Small intestine (tissue), 7 donors: ENCODE results near the gene TCP11. TPM values are rescaled to one million over a fixed set of nuclear protein-coding genes. Genes with fewer than 3 reads are reported as not detected.

Source experiments
- DNase-seq, 2 donors: peaks; one replicate each; pipeline versions ENCODE4 v3.0.0 to v3.0.0-alpha.2; 2013
- FAIRE-seq: peaks from 2 replicates; lab custom pipeline; 2012; peaks lifted over from hg19 to GRCh38; lab: Jason Lieb, UNC
- H3K27ac ChIP-seq, 3 donors: one replicate each; pipeline ENCODE4 v1.5.1; 2013; ENCODE audit warnings: low read length in 2 of 3, mild to moderate bottlenecking in 2 of 3, control low read depth in 1 of 3, inconsistent platforms in 1 of 3, low read depth in 1 of 3, moderate library complexity in 1 of 3
- H3K27me3 ChIP-seq, 3 donors: one replicate each; pipeline ENCODE4 v1.6.1; 2013; ENCODE audit warnings: low read length in 3 of 3, inconsistent platforms in 1 of 3; ENCODE audit not compliant: control insufficient read depth in 3 of 3, insufficient read depth in 3 of 3
- H3K36me3 ChIP-seq, 3 donors: one replicate each; pipeline ENCODE4 v1.6.1; 2013; ENCODE audit warnings: low read length in 3 of 3, inconsistent platforms in 1 of 3, low read depth in 1 of 3, mild to moderate bottlenecking in 1 of 3, moderate library complexity in 1 of 3; ENCODE audit not compliant: control insufficient read depth in 3 of 3, insufficient read depth in 2 of 3
- H3K4me1 ChIP-seq, 3 donors: one replicate each; pipeline ENCODE4 v1.6.1; 2013; ENCODE audit warnings: low read length in 2 of 3, inconsistent platforms in 1 of 3, low read depth in 1 of 3, mild to moderate bottlenecking in 1 of 3, moderate library complexity in 1 of 3; ENCODE audit not compliant: control insufficient read depth in 3 of 3, insufficient read depth in 2 of 3
- H3K4me3 ChIP-seq, 3 donors: one replicate each; pipeline ENCODE4 v1.5.1; 2013; ENCODE audit warnings: low read length in 3 of 3, control low read depth in 1 of 3, inconsistent platforms in 1 of 3, low read depth in 1 of 3, mild to moderate bottlenecking in 1 of 3, moderate library complexity in 1 of 3
- H3K9me3 ChIP-seq, 2 donors: one replicate each; pipeline ENCODE4 v1.6.1; 2013; ENCODE audit warnings: low read depth in 1 of 2, low read length in 1 of 2; ENCODE audit not compliant: control insufficient read depth in 2 of 2, insufficient read depth in 1 of 2
- WGBS, 3 donors: extraction: QIAGEN DNeasy Blood & Tissue Kit; methylation state at CpG; one replicate each; pipeline ENCODE4 v1.1.7; 2013; 5-methylcytosine and 5-hydroxymethylcytosine counted together
- polyA plus RNA-seq, 4 donors: library from polyadenylated mRNA; stranded (reverse) in 3 of 4; unstranded in 1 of 4; fragments of 200-250 nt in 3 of 4; fragments of 120-200 nt in 1 of 4; gene quantifications; one replicate each; pipeline versions ENCODE4 v1.2.1 to v1.2.3, GENCODE V29; 2013
- donor health status: healthy with polysubstance abuse.
- donor health status: control.
- donor health status: control.
- donor health status: Bipolar disorder and iron deficiency.
- donor health status: healthy.

The TCP11 gene
- polyA plus RNA-seq, 4 donors = 0.03 TPM; not detected in 3

GRCh38 chr6:35078226-35078850, 62.8 kb downstream of the TCP11 start:
- no peak for DNase-seq
- H3K9me3 ChIP-seq = no peaks in the 10 kb centered on the region
- H3K4me3 ChIP-seq = no peak overlapping the region
- WGBS, 3 donors = 93 to 96% (median 95%) methylated on average over 18 to 20 of the region's 20 CpGs
- no peak for FAIRE-seq
- H3K36me3 ChIP-seq = peaks cover 5 to 93% (median 6%) of the 10 kb centered on the region in 3 donors
- H3K27ac ChIP-seq = no peak overlapping the region
- H3K4me1 ChIP-seq = no peaks in the 10 kb centered on the region
- no peaks in the 10 kb centered on the region for H3K27me3 ChIP-seq

DNA sequence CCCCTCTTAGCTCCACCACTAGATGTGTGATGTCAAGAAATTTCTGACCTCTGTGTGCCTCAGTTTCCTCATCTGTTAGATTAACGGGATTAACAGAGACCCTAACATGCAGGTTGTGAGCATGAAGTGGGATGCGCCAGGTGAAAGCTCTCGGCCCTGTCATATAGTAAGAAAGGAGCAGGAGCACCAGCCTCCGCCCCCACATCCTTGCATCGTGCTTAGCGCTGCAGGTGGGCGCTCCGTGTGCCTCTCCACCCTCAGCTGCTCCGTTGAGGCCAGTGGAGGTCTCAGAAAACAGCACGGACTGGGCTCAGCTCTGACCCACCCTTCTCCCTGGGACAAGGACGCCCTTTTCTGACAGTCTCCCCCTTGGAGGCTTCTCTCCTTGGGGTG, 63.4 kb downstream of the TCP11 start:
- Histone ChIP-seq H3K9me3 (no peaks in the 10 kb centered on the region), H3K4me3 (no peak overlapping the region), H3K36me3 (peaks cover 5 to 93% (median 6%) of the 10 kb centered on the region in 3 donors), H3K27me3 (no peaks in the 10 kb centered on the region), H3K27ac (no peak overlapping the region), H3K4me1 (no peaks in the 10 kb centered on the region)
- no peak for DNase-seq
- FAIRE-seq = no peak
- WGBS, 3 donors = 83 to 85% (median 84%) methylated on average over 11 of the region's 11 CpGs

DNA sequence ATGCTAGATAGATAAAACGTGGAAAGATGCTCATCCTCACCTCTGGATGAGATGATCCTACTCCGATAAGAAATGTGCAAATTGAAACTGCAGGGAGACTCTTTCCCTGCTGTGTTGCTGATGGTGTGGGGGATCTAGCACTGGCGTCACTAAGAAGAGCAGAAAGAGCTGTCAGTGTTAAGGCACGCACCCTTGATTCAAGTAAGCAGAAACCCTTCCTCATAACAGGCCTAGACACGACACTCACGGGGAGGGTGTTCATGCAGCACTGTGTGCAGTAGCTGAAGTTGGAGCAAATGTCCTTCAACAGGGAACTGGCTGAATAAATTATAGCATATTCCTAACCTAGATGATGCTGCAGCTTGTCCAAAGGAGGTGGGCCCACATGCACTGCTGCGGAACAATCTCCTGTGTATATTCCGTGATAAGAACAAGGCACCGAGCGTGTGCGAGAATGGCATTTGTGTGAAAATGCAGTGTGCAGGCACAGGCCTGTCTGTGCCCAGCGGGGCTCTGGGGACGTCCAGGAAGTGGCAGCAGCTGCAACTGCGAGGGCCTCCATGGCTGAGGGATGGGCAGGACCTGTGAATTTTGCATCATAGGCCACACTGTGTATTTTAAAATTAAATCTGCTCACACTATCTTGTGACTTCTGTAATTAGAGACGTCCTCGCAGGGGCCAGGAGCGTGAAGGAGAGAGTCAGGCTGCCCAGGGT, 64.0 kb downstream of the TCP11 start:
- Histone ChIP-seq H3K9me3 (no peaks in the 10 kb centered on the region), H3K4me3 (no peak overlapping the region), H3K4me1 (no peaks in the 10 kb centered on the region), H3K36me3 (peaks cover 5 to 93% (median 5%) of the 10 kb centered on the region in 3 donors), H3K27me3 (no peaks in the 10 kb centered on the region), H3K27ac (no peak overlapping the region)
- FAIRE-seq (no peak), DNase-seq (no peak)
- 87 to 90% (median 90%) methylated on average over 17 of the region's 17 CpGs for WGBS, 3 donors

DNA sequence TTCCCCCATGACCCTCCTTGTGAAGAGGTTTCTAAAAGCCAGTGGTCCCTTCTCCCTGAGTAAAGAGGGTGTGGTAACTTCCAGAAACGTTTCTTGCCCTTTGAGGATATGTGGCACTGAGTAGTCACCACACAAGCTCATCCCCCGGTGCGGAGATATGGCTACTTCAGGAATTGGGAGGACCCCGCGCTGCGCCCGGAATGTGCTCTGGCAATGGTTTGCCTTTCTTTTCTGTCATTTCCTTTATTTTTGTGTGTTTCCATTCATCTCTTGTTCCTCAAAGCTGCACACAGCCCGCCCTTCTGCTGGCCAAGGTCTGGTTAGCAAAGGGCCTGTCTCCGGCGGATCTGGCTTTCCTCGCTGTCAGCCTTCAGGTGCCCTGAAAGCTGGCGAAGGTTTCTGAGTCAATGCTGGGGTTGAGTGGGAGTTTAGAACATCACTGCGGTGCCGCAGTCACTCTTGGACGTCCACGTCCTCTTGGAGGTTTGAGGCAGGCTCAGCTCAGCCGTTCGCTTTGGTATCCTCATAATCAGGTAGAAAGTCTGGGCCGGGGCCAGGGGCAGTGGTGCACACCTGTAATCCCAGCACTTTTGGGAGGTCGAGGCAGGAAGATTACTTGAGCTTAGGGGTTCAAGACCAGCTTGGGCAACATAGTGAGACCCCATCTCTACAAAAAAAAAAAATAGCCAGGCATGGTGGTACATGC, 67.2 kb downstream of the TCP11 start:
- Histone ChIP-seq H3K27ac (no peak overlapping the region), H3K27me3 (no peaks in the 10 kb centered on the region), H3K9me3 (no peaks in the 10 kb centered on the region), H3K36me3 (peaks cover 0 to 77% (median 5%) of the 10 kb centered on the region in 3 donors), H3K4me3 (no peak overlapping the region), H3K4me1 (no peaks in the 10 kb centered on the region)
- WGBS, 3 donors = 93 to 95% (median 93%) methylated on average over 20 of the region's 20 CpGs
- DNase-seq (no peak), FAIRE-seq (no peak)

DNA sequence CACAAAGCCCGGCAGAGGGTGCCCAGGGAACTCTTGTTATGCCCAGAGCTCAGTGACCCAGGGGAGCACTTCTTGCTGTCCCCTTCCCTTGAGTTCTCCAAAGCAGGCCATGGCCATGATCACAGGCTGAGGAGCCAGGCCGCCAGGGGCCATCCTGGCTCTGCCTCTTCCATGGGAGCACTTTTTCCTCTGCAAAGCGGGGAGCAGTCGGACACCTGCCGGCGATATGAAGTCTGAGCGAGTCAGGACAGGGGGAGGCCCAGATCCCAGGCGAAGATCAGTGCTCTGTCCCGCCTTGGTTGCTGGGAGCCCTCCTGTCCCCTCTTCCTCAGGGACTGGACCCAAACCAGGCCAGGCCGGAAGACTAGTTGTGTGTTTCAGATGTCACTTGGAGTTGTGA, 67.9 kb downstream of the TCP11 start:
- H3K27ac ChIP-seq = no peak overlapping the region
- no peak overlapping the region for H3K4me3 ChIP-seq
- 91 to 96% (median 93%) methylated on average over 10 of the region's 10 CpGs for WGBS, 3 donors
- FAIRE-seq (no peak), DNase-seq (no peak)
- no peaks in the 10 kb centered on the region for H3K27me3 ChIP-seq
- no peaks in the 10 kb centered on the region for H3K9me3 ChIP-seq
- H3K4me1 ChIP-seq = no peaks in the 10 kb centered on the region
- H3K36me3 ChIP-seq = peaks cover 0 to 77% (median 5%) of the 10 kb centered on the region in 3 donors

GRCh38 chr6:35072698-35073055, 68.5 kb downstream of the TCP11 start:
- Histone ChIP-seq H3K4me1 (no peaks in the 10 kb centered on the region), H3K27ac (no peak overlapping the region), H3K9me3 (no peaks in the 10 kb centered on the region), H3K4me3 (no peak overlapping the region), H3K36me3 (peaks cover 0 to 76% (median 4%) of the 10 kb centered on the region in 3 donors), H3K27me3 (no peaks in the 10 kb centered on the region)
- FAIRE-seq (no peak), DNase-seq (no peak)
- WGBS, 3 donors = 93 to 95% (median 95%) methylated on average over 9 of the region's 9 CpGs

- no peak overlapping the region for H3K27ac ChIP-seq
- 76 to 81% (median 80%) methylated on average over 15 of the region's 15 CpGs for WGBS, 3 donors
- peaks cover 0 to 74% (median 2%) of the 10 kb centered on the region in 3 donors for H3K36me3 ChIP-seq
- H3K9me3 ChIP-seq = no peaks in the 10 kb centered on the region
- H3K27me3 ChIP-seq = no peaks in the 10 kb centered on the region
- H3K4me1 ChIP-seq = no peaks in the 10 kb centered on the region
- FAIRE-seq (no peak), DNase-seq (no peak)
- H3K4me3 ChIP-seq = no peak overlapping the region
Measured at GRCh38 chr6:35072051-35072697, 69.0 kb downstream of the TCP11 start.

DNA sequence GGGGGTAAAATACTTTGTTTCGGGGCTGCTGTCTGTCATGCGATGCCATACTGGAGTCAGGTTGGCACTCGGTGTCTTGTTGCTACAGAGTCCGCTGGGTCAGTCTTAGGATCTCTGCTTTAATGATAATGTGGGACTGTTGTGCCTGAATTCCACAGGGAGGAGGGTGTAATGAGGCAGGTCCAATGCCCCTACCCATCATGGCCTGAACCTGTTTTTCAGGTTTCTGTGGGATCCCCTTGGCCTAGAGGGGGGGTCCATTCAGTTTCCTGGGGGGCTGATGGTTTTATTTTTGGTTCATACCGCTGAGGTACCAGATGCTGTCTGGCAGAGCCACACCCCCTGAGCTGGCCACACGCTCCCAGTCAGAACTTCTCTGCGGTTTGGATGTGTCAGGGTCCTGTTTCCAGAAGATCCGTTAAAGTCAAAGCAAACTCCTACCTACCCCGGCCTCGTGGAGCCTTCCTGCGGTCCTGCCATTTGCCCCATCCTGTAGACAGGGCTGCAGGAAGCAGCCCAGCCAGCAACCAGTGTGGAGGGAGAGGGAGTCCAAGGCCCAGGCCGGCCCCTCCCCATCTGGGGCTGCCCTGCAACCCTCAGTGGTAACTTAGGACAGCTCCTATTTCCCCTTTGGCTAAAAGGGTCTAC, 69.7 kb downstream of the TCP11 start:
- H3K4me1 ChIP-seq = no peaks in the 10 kb centered on the region
- DNase-seq (no peak), FAIRE-seq (no peak)
- no peaks in the 10 kb centered on the region for H3K27me3 ChIP-seq
- H3K4me3 ChIP-seq = no peak overlapping the region
- 84 to 91% (median 84%) methylated on average over 12 of the region's 12 CpGs for WGBS, 3 donors
- no peak overlapping the region for H3K27ac ChIP-seq
- H3K9me3 ChIP-seq = no peaks in the 10 kb centered on the region
- peaks cover 0 to 74% (median 2%) of the 10 kb centered on the region in 3 donors for H3K36me3 ChIP-seq
